HTERT RPE-1 (cell line): ENCODE results near the gene CDKN1A.

Experiments
- in situ Hi-C: fragments of 300-500 bp; cut with MboI; formaldehyde crosslinking; loops from 4 replicates; pipeline ENCODE4 v1.14.3; 2020; ENCODE audit warnings: low sequenced_read_pairs

CDKN1A gene

GRCh38 chr6:36655085-36655724, 23.3 kb upstream of the CDKN1A start:
- in situ Hi-C loops = no loop called here

DNA sequence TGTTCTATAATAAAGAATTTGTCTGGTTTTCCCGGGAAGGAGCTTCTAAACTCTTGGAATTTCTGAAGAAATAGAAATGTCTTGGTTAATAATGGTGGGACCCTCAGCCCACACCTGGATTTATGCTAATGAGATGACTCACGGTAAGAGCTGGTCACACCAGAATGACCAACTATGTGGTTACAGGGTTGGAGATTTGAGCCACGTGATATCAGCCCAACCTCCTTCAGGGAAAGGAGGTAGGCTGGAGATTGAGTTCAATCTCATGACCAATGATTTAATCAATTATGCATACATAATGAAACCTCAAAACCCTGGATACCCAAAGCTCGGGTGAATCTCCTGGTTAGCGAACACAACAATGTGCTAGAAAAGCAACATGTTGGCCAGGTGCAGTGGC, 22.1 kb upstream of the CDKN1A start:
- in situ Hi-C loops = no loop called here

DNA sequence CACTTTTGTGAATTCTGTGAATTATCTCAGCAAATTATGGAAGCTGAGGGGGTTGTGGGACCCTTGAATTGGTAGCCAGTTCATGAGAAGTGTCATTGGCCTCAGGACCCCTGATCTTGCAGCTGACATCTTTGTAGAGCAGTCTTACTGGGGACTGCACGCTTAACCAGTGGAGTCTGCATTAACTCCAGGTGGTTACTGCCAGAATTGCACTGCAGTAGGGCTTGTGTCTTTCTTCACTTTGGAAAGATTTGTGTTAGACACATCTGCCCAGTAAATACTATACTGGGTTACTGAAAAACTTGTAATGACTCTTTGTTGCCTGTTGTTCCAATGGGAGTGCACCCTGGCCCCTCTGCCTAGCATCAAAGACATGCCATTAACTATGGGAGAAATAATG, 21.2 kb upstream of the CDKN1A start:
- in situ Hi-C loops = no loop called here

DNA sequence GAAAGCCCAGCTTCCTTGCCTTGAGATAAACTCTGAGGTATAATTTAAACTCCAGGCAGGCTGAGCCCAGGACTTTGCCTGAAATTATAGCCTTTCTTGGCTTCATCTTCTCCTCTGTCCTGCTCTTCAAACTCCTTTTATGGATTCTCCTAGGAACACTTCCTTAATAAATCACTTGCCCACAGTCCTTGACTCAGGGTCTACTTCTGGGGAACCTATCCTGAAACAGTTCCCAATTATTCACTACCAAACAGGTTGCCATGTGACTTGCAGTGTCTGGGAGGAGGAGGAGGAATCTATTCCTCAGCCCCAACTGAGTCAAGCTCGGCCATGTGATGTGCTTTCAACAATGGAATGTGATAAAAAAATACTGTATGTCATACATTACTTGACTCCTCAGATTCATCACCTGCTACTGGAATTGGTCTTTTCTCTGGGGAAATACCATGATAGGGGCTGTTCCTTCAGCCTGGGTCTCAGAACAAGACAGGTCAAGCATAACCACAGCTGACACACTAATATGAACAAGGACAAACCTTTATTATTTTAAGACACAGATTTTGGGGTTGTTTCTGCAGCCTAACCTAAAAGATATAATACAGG, 20.5 kb upstream of the CDKN1A start:
- in situ Hi-C loops = no loop called here

GRCh38 chr6:36659271-36659670, 19.2 kb upstream of the CDKN1A start:
- in situ Hi-C loops = no loop called here

DNA sequence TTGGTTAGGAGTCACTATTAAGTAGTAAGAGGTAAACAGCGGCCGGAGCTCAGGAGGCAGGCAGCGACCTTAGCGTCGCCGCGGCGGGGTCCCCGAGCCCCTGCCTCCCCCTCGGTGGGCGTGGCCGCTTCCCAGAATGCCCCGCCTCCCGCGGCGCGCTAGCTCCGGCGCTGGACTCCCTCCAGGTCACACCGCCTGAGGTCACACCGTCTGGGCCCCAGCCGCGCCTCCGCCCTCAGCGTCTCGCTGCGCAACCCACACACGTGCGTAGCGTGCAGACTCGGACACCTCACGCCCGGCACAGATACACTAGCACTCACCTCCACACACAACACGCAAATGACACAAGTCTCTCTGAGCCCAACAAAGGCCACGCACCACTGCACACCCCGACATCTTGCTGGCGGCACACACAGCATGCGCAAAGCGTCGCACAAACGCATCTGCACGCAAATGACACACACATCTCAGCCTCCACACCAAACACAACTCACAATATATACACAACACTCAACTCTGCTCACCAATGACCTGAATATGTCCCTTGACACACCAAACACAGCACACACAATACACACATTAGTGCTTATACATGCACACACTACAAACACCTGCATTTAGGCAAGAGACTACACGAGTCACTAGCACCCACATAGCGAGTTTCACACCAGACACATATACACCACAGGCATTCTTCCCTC, 17.6 kb upstream of the CDKN1A start:
- in situ Hi-C loops = no loop called here

- in situ Hi-C loops = no loop called here
These were observed 16.1 kb upstream of the CDKN1A start for GRCh38 chr6:36662380-36662779.

GRCh38 chr6:36662827-36663256, 15.7 kb upstream of the CDKN1A start:
- in situ Hi-C loops = no loop called here

DNA sequence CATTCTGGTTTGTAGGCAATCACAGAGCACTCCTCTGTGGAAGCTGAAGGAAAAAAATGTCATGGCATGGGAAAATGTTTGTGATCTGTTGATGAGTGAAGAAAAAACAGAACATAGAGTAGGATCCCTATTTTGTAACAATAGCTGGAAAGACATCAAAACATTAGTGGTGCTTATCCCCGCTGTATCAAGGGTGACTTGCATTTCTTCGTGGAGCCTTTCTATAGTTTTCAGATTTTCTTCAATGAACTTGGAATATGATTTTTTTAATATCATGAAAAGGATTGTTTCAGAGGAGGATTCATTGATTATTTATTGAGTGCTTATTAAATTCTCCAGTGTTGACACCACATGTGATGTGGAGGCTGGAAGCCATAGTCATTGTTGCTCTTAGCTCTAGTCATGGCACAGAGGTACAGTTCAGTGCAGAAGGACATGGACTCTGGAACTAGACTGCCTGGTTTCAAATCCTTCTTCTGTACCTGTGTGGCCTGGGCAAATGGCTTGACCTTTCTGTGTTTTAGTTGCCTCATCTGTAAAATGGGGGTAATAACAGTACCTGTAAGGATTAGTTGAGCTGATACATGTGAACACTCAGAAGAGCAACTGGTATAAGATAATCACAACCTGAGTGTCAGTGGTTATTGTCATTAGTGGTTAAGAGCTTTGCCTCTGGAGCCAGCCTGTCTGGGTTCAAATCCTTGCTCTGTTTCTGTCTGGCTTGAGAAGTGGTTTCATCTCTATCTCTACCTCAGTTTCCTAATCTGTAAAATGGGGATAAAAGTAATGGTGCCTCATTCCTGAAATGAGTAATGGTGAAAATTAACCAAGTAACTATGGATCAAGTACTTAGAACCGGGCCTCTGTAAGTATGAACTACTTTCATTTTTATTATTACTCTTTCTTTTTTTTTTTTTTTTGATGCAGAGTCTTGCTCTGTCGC, 14.7 kb upstream of the CDKN1A start:
- in situ Hi-C loops = no loop called here

DNA sequence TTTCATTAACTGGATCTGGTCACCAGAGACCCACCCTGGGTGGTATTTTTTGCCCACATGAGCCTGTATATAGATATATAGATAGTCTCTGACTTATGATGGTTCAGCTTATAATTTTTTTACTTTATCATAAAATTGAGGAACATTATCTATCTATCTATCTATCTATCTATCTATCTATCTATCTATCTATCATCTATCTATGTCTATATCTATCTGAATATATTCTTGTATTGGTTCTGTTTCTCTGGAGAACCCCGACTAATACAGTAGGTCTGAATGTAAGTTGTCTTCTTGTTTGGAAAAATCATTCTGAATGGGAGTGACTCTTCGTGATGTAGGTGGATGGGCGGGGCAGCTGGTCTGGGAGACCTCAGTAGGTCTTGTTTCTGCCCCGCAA, 13.3 kb upstream of the CDKN1A start:
- in situ Hi-C loops = no loop called here

DNA sequence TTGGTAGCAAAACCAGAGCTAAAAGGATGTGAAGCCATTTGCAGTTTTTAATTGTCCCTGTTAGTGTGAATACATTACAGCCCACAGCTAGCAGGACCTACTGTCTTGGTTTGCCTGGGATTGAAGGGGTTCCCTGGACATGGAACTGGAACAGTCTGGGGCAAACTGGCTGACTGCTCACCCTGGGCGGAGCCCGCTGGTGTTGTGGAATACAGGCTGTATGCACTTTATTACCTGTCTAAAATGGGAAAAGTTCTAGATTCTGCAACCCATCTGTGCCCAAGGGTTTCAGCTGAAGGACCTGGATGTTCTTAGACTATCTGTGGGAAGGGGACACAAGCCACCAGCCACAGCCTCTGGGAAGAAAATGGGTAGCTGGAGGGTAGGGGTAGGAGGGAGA, 12.2 kb upstream of the CDKN1A start:
- in situ Hi-C loops = no loop called here

DNA sequence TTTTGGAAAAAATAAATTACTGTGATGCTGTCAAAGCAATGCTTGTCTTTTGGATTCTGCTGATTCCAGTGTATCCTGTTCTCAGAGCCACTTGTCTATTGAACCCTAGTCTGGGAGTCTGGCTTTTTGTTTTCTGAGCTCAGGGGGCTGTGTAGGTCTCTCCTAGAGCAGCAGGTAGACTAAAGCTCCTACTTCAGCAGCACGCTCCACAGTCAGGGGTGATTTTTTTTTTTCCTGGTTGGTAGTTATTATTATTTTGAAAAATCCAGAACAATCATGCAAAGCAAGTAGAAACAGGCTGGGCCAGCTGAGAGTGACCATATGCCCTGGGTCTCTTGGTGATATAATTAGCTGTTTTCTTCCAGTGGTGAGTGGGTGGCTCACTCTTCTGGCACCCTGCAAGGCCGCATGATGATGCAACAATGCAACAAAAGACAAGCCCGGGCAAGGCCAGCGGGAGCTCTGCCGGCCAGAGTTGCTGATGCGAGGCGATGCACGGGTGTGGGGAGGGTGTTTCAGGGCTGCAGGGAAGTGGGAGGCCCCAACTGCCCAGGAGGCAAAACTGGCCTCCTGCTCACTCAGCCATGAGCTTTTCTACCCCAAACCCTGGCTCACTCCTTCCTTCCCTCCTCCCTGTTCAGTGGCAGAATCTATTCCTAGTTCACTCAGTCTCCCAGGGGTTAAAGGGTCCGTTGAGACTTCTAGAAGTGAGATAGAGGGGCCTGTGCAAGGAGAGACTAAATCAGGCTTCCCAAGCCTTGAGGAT, 11.5 kb upstream of the CDKN1A start:
- in situ Hi-C loops = no loop called here

- in situ Hi-C loops = no loop called here
These were observed 9.9 kb upstream of the CDKN1A start for GRCh38 chr6:36668591-36668990.

GRCh38 chr6:36669002-36669401, 9.5 kb upstream of the CDKN1A start:
- in situ Hi-C loops = no loop called here

DNA sequence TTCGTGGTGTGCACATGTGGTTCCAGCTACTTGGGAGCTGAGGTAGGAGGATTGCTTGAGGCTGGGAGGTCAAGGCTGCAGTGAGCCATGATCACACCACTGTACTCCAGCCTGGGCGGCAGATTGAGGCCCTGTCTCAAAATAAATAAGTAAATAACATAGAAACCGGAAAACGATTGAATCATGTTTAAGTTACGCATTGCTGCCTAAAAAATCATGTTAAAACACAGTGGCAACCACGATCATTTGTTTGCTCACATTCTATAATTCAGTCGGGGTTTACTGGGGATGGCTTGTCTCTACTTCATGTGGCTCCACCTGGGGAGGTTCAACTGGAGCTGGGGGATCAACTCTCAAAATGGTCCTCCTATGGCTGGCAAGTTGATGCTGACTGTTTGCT, 8.2 kb upstream of the CDKN1A start:
- in situ Hi-C loops = no loop called here

DNA sequence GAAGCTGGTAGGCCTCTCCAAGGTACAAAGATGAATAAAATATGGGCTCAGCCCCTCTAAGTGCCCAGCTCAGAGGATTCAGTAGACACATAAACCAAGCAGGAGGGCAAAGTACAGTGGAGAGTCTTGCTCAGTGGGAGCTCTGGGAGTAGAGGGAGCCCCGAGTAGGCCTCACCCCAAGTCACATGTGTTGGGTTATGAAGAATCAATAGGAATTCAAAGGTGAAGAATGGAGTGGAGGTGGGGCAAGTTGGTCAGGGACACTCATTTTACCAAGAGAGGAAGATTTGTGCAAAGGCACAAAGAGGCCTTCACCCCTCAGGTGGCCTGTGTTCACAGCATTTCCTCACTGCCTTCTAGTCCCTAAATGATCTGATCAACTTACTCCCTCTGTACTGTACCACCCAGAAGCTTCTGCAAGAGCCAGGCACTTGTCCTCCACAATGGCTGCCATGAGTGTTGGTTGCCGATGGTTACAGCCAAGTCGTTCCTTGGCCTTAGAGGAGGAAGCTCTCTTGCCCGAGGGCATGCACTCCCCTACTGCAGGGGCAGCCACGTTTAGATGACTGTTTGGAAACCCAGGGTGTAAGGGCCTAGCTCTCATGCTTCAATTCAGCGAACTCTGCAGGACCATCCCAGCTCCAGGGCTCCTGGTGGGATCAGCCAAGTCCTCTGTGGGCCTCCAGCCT, 6.7 kb upstream of the CDKN1A start:
- in situ Hi-C loops = no loop called here

DNA sequence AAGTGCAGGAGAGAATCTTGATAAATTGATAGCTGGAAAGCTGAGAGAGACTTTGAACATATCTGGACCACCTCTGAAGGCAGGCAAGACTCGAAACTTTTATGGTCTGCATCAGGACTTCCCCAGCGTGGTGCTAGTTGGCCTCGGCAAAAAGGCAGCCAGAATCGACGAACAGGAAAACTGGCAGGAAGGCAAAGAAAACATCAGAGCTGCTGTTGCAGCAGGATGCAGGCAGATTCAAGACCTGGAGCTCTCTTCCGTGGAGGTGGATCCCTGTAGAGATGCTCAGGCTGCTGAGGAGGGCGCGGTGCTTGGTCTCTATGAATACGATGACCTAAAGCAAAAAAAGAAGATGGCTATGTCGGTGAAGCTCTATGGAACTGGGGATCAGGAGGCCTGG, 4.6 kb upstream of the CDKN1A start:
- in situ Hi-C loops = no loop called here

- in situ Hi-C loops = no loop called here
These were observed 3.6 kb upstream of the CDKN1A start for GRCh38 chr6:36674942-36675341.

DNA sequence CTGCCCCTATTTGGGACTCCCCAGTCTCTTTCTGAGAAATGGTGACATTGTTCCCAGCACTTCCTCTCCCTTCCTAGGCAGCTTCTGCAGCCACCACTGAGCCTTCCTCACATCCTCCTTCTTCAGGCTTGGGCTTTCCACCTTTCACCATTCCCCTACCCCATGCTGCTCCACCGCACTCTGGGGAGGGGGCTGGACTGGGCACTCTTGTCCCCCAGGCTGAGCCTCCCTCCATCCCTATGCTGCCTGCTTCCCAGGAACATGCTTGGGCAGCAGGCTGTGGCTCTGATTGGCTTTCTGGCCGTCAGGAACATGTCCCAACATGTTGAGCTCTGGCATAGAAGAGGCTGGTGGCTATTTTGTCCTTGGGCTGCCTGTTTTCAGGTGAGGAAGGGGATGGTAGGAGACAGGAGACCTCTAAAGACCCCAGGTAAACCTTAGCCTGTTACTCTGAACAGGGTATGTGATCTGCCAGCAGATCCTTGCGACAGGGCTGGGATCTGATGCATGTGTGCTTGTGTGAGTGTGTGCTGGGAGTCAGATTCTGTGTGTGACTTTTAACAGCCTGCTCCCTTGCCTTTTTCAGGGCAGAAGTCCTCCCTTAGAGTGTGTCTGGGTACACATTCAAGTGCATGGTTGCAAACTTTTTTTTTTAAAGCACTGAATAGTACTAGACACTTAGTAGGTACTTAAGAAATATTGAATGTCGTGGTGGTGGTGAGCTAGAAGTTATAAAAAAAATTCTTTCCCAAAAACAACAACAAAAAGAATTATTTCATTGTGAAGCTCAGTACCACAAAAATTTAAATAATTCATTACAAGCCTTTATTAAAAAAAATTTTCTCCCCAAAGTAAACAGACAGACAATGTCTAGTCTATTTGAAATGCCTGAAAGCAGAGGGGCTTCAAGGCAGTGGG, 2.1 kb upstream of the CDKN1A start:
- in situ Hi-C loops = no loop called here
